ENCODE measurements around the gene CASZ1.

The CASZ1 gene

DNA sequence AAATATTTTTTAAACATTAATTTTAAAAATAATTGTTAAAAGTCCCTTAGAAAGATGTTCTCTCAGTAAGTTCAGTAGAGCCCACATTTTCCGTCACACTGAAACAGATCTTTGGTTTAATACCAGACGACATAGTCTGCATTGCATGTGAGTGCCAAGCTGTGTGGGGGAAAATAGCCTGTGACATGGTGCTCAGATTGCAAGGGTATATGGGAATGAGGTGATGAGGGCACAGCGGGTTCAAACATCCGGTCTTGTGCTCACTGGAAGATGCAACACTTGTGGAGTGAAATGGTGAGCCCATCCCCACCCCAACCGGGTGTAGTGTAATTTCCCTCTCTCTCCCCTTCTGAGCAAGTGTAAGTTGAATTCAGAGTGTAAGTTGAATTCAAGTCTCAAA lies 207.4 kb downstream of the CASZ1 start:
- DNase-seq (ENCODE audit: low read depth, low spot score): no peak
- Histone ChIP-seq H3K9me3 (ENCODE audit: insufficient read depth, low read length) (no peaks in the 10 kb centered on the region), H3K4me1 (ENCODE audit: insufficient read depth, insufficient read length) (no peaks in the 10 kb centered on the region), H3K36me3 (ENCODE audit: insufficient read depth, insufficient read length, low read length) (no peaks in the 10 kb centered on the region), H3K4me3 (ENCODE audit: insufficient read length, low read depth) (no peak overlapping the region), H3K9ac (ENCODE audit: insufficient read length, low read depth) (no peak overlapping the region), H3K27me3 (ENCODE audit: insufficient read depth, insufficient read length) (no peaks in the 10 kb centered on the region)
- TF ChIP-seq SUZ12 (IDR thresholded peaks at IDR 0.05; ENCODE audit: extremely low read depth, insufficient read depth, insufficient read length) (no peak), ZNF274 (IDR thresholded peaks at IDR 0.05; ENCODE audit: low read depth, low read length) (no peak), YY1 (IDR thresholded peaks at IDR 0.05; ENCODE audit: insufficient read depth, insufficient read length) (no peak)

DNA sequence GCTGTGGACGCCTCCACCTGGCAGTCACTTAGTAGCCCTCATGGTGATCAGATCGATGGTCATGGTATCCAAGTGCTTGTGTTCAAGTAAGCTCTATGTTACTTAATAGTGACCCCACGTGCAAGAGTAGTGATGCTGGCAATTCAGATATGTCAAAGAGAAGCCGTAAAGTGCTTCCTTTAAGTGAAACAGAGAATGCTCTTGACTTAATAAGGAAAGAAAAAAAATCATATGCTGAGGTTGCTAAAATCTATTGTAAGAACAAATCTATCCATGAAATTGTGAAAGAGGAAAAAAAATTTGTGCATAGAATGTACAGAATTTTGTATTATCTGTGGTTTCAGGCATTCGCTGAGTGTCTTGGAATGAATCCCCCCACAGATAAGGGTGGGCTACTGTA lies 207.8 kb downstream of the CASZ1 start:
- Histone ChIP-seq H3K27me3 (ENCODE audit: insufficient read depth, insufficient read length) (no peaks in the 10 kb centered on the region), H3K9ac (ENCODE audit: insufficient read length, low read depth) (no peak overlapping the region), H3K4me3 (ENCODE audit: insufficient read length, low read depth) (no peak overlapping the region), H3K9me3 (ENCODE audit: insufficient read depth, low read length) (no peaks in the 10 kb centered on the region), H3K4me1 (ENCODE audit: insufficient read depth, insufficient read length) (no peaks in the 10 kb centered on the region), H3K36me3 (ENCODE audit: insufficient read depth, insufficient read length, low read length) (no peaks in the 10 kb centered on the region)
- TF ChIP-seq ZNF274 (IDR thresholded peaks at IDR 0.05; ENCODE audit: low read depth, low read length): no peak
- no peak for TF ChIP-seq YY1 (IDR thresholded peaks at IDR 0.05; ENCODE audit: insufficient read depth, insufficient read length)
- no peak for TF ChIP-seq SUZ12 (IDR thresholded peaks at IDR 0.05; ENCODE audit: extremely low read depth, insufficient read depth, insufficient read length)
- DNase-seq (ENCODE audit: low read depth, low spot score): no peak
